Stimulated activated memory B cell treated with anti-CD40 and anti-IgM and Interleukin-4, amounts not matched to agents 10 μg/mL and 1 μg/mL and 100 μg/mL, for 72 hours (primary cell): ENCODE data around the gene LRRC2.
"Not testable (repeated sequence)": the region's sequence is repeated elsewhere in the genome, so short reads cannot be mapped to it uniquely, and the experiment has no call there.

Experiments
- ATAC-seq: fragments of 150-1000 bp; cut with Tn5 transposase; 2 replicates; pipeline ENCODE4 v1.10.0; 2021
- H3K27ac Mint-ChIP-seq: one replicate; pipeline ENCODE4 v1.8.0; 2022; ENCODE audit warnings: mild to moderate bottlenecking, mixed read lengths
- H3K27me3 Mint-ChIP-seq: one replicate; pipeline ENCODE4 v1.8.0; 2022; ENCODE audit warnings: mixed read lengths
- H3K36me3 Mint-ChIP-seq: one replicate; pipeline ENCODE4 v1.8.0; 2022; ENCODE audit warnings: mixed read lengths
- H3K4me1 Mint-ChIP-seq: one replicate; pipeline ENCODE4 v1.8.0; 2022; ENCODE audit warnings: mixed read lengths
- H3K4me3 Mint-ChIP-seq: one replicate; pipeline ENCODE4 v1.8.0; 2022; ENCODE audit warnings: mild to moderate bottlenecking, moderate library complexity, mixed read lengths
- H3K9me3 Mint-ChIP-seq: one replicate; pipeline ENCODE4 v1.8.0; 2022; ENCODE audit warnings: mixed read lengths

Gene LRRC2

GRCh38 chr3:46593274-46593862, 27.3 kb upstream of the LRRC2 start:
- ATAC-seq = no peak
- peaks cover 4% of the 10 kb centered on the region for H3K27me3 Mint-ChIP-seq
- peaks cover 4% of the 10 kb centered on the region for H3K9me3 Mint-ChIP-seq
- no peak overlapping the region for H3K27ac Mint-ChIP-seq
- H3K4me3 Mint-ChIP-seq = no peak overlapping the region
- no peaks in the 10 kb centered on the region for H3K4me1 Mint-ChIP-seq
- H3K36me3 Mint-ChIP-seq = no peaks in the 10 kb centered on the region

GRCh38 chr3:46587268-46587667, 21.2 kb upstream of the LRRC2 start:
- not testable (repeated sequence) for H3K27ac Mint-ChIP-seq, ATAC-seq, H3K9me3 Mint-ChIP-seq, H3K36me3 Mint-ChIP-seq, H3K4me3 Mint-ChIP-seq, H3K4me1 Mint-ChIP-seq
- peaks cover 38% of the 10 kb centered on the region for H3K27me3 Mint-ChIP-seq

GRCh38 chr3:46586738-46587246, 20.7 kb upstream of the LRRC2 start:
- Mint-ChIP-seq H3K36me3 (no peaks in the 10 kb centered on the region), H3K4me1 (peaks cover 2% of the 10 kb centered on the region), H3K9me3 (peaks cover 3% of the 10 kb centered on the region), H3K27me3 (peaks cover 42% of the 10 kb centered on the region), H3K27ac (no peak overlapping the region), H3K4me3 (no peak overlapping the region)
- no peak for ATAC-seq

GRCh38 chr3:46585799-46586693, 19.9 kb upstream of the LRRC2 start:
- Mint-ChIP-seq H3K36me3 (no peaks in the 10 kb centered on the region), H3K27ac (no peak overlapping the region), H3K4me3 (no peak overlapping the region), H3K9me3 (no peaks in the 10 kb centered on the region), H3K4me1 (peaks cover 5% of the 10 kb centered on the region), H3K27me3 (peaks cover 49% of the 10 kb centered on the region)
- ATAC-seq = no peak

- H3K4me3 Mint-ChIP-seq = no peak overlapping the region
- no peaks in the 10 kb centered on the region for H3K9me3 Mint-ChIP-seq
- H3K4me1 Mint-ChIP-seq = peaks cover 5% of the 10 kb centered on the region
- ATAC-seq = no peak
- H3K36me3 Mint-ChIP-seq = no peaks in the 10 kb centered on the region
- no peak overlapping the region for H3K27ac Mint-ChIP-seq
- H3K27me3 Mint-ChIP-seq = peaks cover 50% of the 10 kb centered on the region
Observed at GRCh38 chr3:46584598-46585467, 18.7 kb upstream of the LRRC2 start.

- Mint-ChIP-seq H3K27me3 (peaks cover 45% of the 10 kb centered on the region), H3K9me3 (no peaks in the 10 kb centered on the region), H3K4me1 (peaks cover 5% of the 10 kb centered on the region), H3K27ac (no peak overlapping the region), H3K4me3 (no peak overlapping the region), H3K36me3 (no peaks in the 10 kb centered on the region)
- ATAC-seq = no peak
Observed at GRCh38 chr3:46580675-46581074, 14.6 kb upstream of the LRRC2 start.

- no peak overlapping the region for H3K4me3 Mint-ChIP-seq
- peaks cover 48% of the 10 kb centered on the region for H3K27me3 Mint-ChIP-seq
- no peaks in the 10 kb centered on the region for H3K36me3 Mint-ChIP-seq
- no peak for ATAC-seq
- H3K27ac Mint-ChIP-seq = no peak overlapping the region
- no peaks in the 10 kb centered on the region for H3K9me3 Mint-ChIP-seq
- peaks cover 5% of the 10 kb centered on the region for H3K4me1 Mint-ChIP-seq
Observed at GRCh38 chr3:46579756-46580286, 13.7 kb upstream of the LRRC2 start.

- peaks cover 5% of the 10 kb centered on the region for H3K4me1 Mint-ChIP-seq
- no peak for ATAC-seq
- H3K36me3 Mint-ChIP-seq = no peaks in the 10 kb centered on the region
- H3K27me3 Mint-ChIP-seq = peaks cover 43% of the 10 kb centered on the region
- no peaks in the 10 kb centered on the region for H3K9me3 Mint-ChIP-seq
- H3K27ac Mint-ChIP-seq = no peak overlapping the region
- no peak overlapping the region for H3K4me3 Mint-ChIP-seq
Observed at GRCh38 chr3:46578973-46579755, 13.1 kb upstream of the LRRC2 start.

GRCh38 chr3:46577580-46578249, 11.6 kb upstream of the LRRC2 start:
- H3K27ac Mint-ChIP-seq, H3K36me3 Mint-ChIP-seq, H3K9me3 Mint-ChIP-seq, H3K4me1 Mint-ChIP-seq, H3K4me3 Mint-ChIP-seq, ATAC-seq: not testable (repeated sequence)
- peaks cover 34% of the 10 kb centered on the region for H3K27me3 Mint-ChIP-seq

- no peak overlapping the region for H3K27ac Mint-ChIP-seq
- no peak for ATAC-seq
- H3K9me3 Mint-ChIP-seq = no peaks in the 10 kb centered on the region
- peaks cover 3% of the 10 kb centered on the region for H3K4me1 Mint-ChIP-seq
- H3K27me3 Mint-ChIP-seq = peaks cover 31% of the 10 kb centered on the region
- no peak overlapping the region for H3K4me3 Mint-ChIP-seq
- no peaks in the 10 kb centered on the region for H3K36me3 Mint-ChIP-seq
Observed at GRCh38 chr3:46576879-46577278, 10.8 kb upstream of the LRRC2 start.

GRCh38 chr3:46576386-46576785, 10.3 kb upstream of the LRRC2 start:
- Mint-ChIP-seq H3K4me3 (no peak overlapping the region), H3K4me1 (no peaks in the 10 kb centered on the region), H3K27me3 (peaks cover 26% of the 10 kb centered on the region), H3K9me3 (no peaks in the 10 kb centered on the region), H3K27ac (no peak overlapping the region), H3K36me3 (no peaks in the 10 kb centered on the region)
- ATAC-seq = no peak

GRCh38 chr3:46575577-46576222, 9.6 kb upstream of the LRRC2 start:
- Mint-ChIP-seq H3K36me3 (no peaks in the 10 kb centered on the region), H3K27ac (no peak overlapping the region), H3K4me3 (no peak overlapping the region), H3K27me3 (peaks cover 22% of the 10 kb centered on the region), H3K4me1 (no peaks in the 10 kb centered on the region), H3K9me3 (no peaks in the 10 kb centered on the region)
- no peak for ATAC-seq

GRCh38 chr3:46574881-46575576, 8.9 kb upstream of the LRRC2 start:
- no peaks in the 10 kb centered on the region for H3K36me3 Mint-ChIP-seq
- H3K27ac Mint-ChIP-seq = no peak overlapping the region
- peaks cover 22% of the 10 kb centered on the region for H3K27me3 Mint-ChIP-seq
- ATAC-seq = no peak
- no peak overlapping the region for H3K4me3 Mint-ChIP-seq
- H3K4me1 Mint-ChIP-seq = no peaks in the 10 kb centered on the region
- no peaks in the 10 kb centered on the region for H3K9me3 Mint-ChIP-seq
